ENCODE data around the gene MLPH.

Gene MLPH

GRCh38 chr2:237486819-237487448, at the start of gene MLPH:
Gene MLPH, plus strand, starts transcription at chr2:237487251. Its CDS starts 6,176 bp downstream, at chr2:237493427.
- DNase-seq: no peak

DNA sequence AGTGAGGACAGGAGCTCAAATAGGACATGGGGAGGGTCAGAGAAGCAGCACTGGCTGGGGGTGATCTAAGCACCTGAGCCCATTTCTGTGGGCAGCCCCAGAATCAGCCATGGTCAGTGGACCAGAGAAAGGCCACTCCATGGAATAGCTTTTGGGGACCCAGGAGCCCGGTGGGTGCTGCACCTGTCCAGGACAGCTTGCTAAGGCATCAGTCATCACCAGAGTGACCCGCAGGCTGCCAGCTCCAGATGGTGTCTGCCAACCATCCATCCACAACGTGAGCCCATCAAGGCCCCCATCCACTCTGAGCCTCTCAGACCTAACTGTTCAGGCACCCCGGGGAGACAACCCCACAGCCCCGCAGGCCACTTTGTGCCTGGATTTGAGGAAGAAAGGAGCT, 49.5 kb upstream of the MLPH start:
- no peak for DNase-seq

DNA sequence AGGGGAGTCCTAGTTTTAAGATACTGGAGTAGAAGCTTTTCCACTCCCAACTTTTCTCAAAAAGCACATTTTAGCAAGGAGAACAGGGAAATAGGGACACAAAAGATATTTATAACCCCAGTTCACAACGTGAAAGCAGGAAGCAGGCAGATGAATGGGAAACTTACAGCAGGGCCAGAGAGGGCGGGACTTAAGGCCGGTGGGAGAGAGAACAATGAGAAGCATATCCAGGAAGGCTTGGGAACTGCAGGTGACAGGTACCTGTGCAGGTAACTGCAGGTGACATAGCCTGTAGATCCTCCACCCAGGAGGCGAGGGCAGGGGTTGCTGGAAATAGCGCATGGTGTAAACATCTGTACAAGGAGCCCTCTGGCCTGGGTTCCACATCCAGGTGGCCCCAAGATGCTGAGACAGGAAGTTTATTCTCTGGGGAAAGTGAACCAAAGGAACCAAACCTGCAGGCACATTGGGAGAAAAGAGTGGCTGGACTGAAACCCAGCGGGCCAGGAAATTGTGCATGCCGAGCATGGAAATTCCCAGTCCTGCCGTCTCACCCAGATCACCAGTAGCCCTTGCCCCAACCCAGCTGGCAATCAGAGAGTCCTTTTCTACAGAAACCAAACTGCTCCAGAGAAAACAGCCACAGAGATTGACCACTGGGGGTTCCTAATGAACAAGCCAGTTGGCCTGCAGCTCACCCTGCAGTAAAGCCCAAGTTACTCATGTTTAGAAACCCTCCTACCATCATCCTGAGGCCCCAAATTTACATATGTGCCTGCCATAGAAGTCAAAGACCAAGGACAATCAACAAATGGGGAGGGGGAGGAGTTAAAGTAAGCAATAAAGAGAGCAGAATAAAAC, 48.7 kb upstream of the MLPH start:
- DNase-seq: no peak

GRCh38 chr2:237440819-237441281, 46.2 kb upstream of the MLPH start:
- DNase-seq: no peak

DNA sequence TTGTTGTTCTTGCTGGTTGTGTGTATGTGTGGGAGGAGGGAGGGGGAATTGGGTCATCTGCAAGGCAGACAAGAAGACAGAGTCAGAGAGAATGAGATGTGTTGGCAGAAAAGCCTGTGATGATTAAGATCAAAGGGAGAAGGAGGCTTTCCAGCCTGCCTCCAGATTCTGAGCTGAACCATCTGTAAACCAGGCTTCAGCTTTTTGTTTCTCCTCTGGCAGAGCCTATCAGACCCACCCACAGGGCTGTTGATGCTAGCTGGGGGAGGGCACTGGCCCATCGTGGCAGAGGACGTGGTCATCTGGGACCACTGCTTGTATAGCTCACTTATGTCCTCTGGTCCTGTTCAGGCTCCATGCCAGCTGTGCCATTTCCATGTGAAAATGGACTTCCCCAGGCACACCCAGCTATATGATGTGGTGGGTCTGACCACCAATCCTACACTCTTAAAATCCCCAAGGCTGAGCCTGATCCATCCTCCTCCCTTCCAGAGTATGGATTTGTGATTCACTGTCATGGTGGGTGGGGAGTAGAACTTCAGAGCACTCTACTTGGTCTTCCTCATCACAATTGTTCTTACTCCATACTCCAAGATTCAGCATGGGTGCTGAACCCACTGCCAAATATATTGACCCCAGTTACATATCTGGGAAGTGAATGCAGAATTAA, 45.3 kb upstream of the MLPH start:
- no peak for DNase-seq

DNA sequence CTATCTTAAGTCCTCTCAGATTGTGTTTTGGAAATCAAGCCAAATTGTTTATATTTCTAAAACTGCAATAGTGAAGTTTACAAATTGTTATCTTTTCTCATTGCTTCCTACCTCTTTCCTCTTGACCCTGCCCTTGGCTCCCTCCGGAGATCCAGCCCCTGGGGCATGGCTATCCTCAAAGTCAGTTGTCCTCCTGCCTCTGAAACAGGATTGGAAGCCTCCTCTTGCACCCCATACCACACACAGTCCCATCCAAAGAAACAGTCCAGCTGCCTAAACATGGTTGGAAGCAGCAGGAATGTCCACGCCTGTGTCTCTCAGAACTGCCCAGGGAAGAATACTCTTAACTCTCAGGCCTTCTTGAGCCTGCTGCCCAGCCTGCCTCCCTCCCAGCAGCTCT, 43.0 kb upstream of the MLPH start:
- no peak for DNase-seq

DNA sequence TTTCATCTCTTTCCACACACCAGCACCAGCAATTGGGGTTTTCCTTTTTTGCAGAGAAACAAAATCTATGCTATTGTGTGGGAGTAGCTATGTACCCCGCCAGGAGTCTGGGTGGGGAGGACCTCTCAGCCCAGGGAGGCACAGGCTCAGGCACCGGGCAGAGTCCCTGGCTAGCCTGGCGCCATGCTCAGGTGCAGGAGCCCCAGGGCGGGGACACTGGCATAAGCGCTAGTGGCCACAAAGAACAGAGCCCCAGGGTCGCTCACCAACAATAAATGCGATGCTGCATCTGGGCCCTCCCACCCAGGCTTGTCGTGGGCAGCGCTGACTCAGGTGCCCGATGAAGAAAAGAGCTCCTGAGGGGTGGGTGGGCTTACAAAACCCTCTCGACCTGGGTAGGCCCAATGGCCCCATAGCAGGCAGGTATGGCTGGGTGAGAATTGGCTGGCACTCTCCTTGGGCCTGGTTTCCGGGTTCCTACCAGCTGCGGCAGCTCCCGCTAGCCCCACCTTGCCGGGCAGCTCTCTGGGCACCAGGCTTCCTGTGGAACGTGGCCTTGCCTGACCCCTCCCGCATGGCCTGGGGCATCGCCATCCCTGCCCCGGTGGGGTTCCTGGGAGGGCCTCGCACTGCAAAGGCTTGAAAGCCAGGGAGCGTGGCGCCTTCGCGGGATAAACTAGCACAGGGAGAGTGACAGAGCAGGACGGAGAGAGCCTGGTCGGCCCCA, 41.3 kb upstream of the MLPH start:
- DNase-seq: no peak

DNA sequence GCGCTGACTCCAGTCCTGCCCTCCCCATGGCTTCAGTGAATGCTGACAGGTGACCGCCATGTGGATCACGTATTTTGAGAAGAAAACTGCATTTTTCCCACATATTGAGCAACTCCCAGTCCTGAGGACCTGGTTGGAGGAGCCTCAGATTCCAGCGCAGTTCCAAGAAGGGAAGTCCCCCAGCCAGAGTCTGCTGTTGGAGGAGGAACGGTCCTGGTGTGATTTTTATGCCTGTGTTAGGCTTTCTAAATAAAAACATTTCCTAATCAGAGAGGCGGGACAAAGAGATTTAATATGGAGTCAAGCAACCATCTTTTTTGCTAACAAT, 40.7 kb upstream of the MLPH start:
- no peak for DNase-seq

- no peak for DNase-seq
These were observed 39.6 kb upstream of the MLPH start for GRCh38 chr2:237447496-237447895.

GRCh38 chr2:237448171-237448570, 38.9 kb upstream of the MLPH start:
- no peak for DNase-seq

DNA sequence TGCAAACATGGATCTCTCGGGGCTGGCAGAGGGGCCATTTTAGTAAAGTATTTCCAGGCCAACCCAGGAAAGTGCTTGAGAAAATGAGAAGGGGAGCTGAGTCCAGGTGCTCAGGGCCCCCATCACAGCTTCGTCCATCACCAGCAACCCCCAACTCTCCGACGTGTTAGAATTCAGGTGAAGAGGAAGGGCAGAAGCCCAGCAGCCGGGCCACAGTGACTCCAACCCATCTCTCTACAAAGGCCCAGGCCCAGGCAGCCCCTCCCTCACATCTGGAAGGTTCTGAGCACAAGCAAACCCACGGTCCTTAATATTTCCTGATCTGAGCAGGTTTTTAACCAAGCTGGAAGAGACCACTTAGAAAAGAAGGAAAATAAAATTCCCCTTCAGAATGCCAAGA, 38.4 kb upstream of the MLPH start:
- no peak for DNase-seq

DNA sequence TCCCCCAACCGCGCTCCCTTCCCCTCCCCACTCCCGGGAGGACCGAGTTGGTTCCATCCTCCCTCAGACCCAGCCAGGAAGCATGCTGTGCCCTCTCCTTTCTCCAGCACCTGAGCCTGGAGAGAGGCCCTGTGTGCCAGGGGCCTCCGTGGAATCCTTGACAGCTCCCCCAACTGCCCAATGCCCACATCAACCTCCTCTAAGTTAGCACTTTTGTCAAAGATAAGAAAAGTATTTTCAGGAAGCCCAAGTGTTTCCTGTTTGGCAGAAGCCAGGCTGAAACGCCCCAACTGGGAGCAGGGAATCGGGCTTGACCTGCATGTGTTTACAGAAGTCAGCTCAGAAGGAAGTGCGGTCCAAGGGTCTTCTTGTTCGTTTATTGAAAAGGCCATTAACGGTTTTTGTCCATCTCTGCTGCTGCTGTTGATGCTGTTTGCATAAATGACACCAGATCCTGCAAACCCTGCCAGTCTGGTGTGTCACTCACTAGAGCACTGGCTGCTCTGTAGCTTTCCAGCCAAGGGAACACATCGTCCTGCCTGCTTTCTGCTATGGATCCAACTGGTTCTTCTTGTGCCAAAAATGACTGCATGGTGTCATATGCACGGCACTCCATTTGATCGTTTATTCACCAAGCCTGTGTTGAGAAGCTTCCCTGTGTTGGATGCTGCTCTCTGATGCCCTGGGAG, 37.7 kb upstream of the MLPH start:
- no peak for DNase-seq

- DNase-seq: no peak
These were observed 36.9 kb upstream of the MLPH start for GRCh38 chr2:237450108-237450507.

DNA sequence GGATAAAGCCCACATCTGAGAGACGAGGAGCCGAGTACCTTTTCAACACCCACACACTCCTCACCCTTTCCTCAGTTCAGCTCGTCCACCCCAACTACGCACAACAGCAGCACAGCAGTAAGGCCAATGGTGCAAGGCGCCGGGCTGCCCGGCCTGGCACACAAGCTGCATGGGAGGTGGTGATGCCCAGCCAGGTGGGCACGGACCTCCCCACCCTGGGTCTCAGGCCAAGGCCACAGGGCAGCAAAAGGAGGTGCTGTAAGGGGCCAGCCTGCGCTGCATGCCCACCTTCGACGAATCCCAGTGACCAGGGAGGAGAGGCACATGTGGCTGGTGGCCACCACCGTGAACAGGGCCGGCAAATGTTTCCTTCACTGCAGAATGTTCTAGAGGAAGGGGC, 36.5 kb upstream of the MLPH start:
- DNase-seq: no peak

- DNase-seq: no peak
These were observed 35.2 kb upstream of the MLPH start for GRCh38 chr2:237451643-237452469.

DNA sequence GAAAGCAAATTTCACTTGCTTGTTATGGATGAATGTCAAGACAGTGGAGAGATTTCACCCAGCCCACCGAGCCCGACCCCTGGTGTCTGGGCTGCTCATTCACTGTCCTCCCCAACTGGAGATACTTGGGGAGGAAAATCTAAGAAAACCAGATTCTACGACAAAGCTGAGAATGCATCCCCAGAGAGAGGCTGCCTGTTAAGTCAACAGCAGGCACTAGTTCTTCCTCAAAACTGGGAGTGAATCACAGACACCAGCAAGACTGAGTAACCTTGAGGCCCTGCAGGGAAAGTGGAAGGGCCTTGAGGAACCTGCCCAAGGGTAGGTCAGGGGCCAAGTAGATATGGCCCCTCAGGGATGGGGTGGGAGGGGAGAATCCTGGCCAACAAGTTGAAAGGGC, 34.2 kb upstream of the MLPH start:
- no peak for DNase-seq

- DNase-seq: no peak
These were observed 33.4 kb upstream of the MLPH start for GRCh38 chr2:237453671-237454070.

GRCh38 chr2:237455764-237456163, 31.3 kb upstream of the MLPH start:
- no peak for DNase-seq

GRCh38 chr2:237456200-237456843, 30.7 kb upstream of the MLPH start:
- DNase-seq: peak; percentile 27

GRCh38 chr2:237457388-237457941, 29.6 kb upstream of the MLPH start:
- no peak for DNase-seq

DNA sequence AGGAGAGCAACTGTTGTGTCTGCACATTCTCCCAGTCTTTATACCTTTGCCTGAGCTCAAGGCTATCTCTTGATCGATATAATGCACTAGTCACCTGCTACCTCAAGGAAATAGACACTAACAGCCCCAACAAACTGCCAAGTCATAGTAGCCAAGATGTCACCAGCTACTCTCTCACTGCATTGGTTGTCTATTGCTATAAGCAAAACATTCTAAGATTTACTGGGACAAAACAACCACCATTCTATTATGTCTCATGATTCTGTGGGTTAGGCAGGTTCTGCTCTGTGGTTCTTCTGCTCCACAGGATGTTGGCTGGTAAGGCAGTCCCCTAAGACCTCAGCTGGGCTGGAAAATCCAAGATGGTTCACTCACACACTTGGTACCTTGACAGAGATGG, 28.5 kb upstream of the MLPH start:
- no peak for DNase-seq

Data from NCI-H1694 treated with DMSO at 0.1 percent for 48 hours (cell line).